IPS-15b (cell line): Measurements from ENCODE around the gene GATD1.

Experiments
- H3K27me3 ChIP-seq: one replicate; pipeline ENCODE4 v1.6.1; 2013; ENCODE audit warnings: low read length; ENCODE audit not compliant: control insufficient read depth, insufficient read depth
- H3K36me3 ChIP-seq: one replicate; pipeline ENCODE4 v1.6.1; 2013; ENCODE audit warnings: low read length; ENCODE audit not compliant: control insufficient read depth, insufficient read depth
- H3K4me1 ChIP-seq: one replicate; pipeline ENCODE4 v1.6.1; 2013; ENCODE audit warnings: mild to moderate bottlenecking, low read length; ENCODE audit not compliant: control insufficient read depth, insufficient read depth
- H3K4me3 ChIP-seq: one replicate; pipeline ENCODE4 v1.5.1; 2013; ENCODE audit warnings: low read depth, low read length
- H3K9ac ChIP-seq: one replicate; pipeline ENCODE4 v1.6.1; 2013; ENCODE audit warnings: low read depth, mild to moderate bottlenecking, low read length
- H3K9me3 ChIP-seq: one replicate; pipeline ENCODE4 v1.6.1; 2013; ENCODE audit warnings: mild to moderate bottlenecking, low read length; ENCODE audit not compliant: control insufficient read depth, insufficient read depth

The GATD1 gene

GRCh38 chr11:779955-780532 lies 2.8 kb upstream of the GATD1 start:
- Histone ChIP-seq H3K27me3 (no peaks in the 10 kb centered on the region), H3K36me3 (peaks cover 8% of the 10 kb centered on the region), H3K9me3 (no peaks in the 10 kb centered on the region), H3K9ac (no peak overlapping the region), H3K4me1 (peaks cover 9% of the 10 kb centered on the region), H3K4me3 (no peak overlapping the region)

GRCh38 chr11:778976-779954 lies 2.0 kb upstream of the GATD1 start:
- H3K4me3 ChIP-seq: no peak overlapping the region

GRCh38 chr11:776561-777287 lies 563 bp downstream of the GATD1 start:
- Histone ChIP-seq H3K9me3 (no peaks in the 10 kb centered on the region), H3K4me1 (no peaks in the 10 kb centered on the region), H3K9ac (peak overlapping the region; percentile 65), H3K36me3 (peaks cover 21% of the 10 kb centered on the region), H3K4me3 (peak overlapping the region; percentile 86), H3K27me3 (no peaks in the 10 kb centered on the region)

More at GRCh38 chr11:778976-779954, 2.0 kb upstream of the GATD1 start:
- peaks cover 9% of the 10 kb centered on the region for H3K4me1 ChIP-seq
- H3K36me3 ChIP-seq: peaks cover 8% of the 10 kb centered on the region
- H3K9ac ChIP-seq: no peak overlapping the region
- H3K27me3 ChIP-seq: no peaks in the 10 kb centered on the region
- no peaks in the 10 kb centered on the region for H3K9me3 ChIP-seq

GRCh38 chr11:776263-776560 lies 1.1 kb downstream of the GATD1 start:
- peaks cover 26% of the 10 kb centered on the region for H3K36me3 ChIP-seq
- H3K9me3 ChIP-seq: no peaks in the 10 kb centered on the region
- H3K27me3 ChIP-seq: no peaks in the 10 kb centered on the region
- H3K4me1 ChIP-seq: no peaks in the 10 kb centered on the region
- H3K4me3 ChIP-seq: peak overlapping the region; percentile 86
- H3K9ac ChIP-seq: no peak overlapping the region

GRCh38 chr11:774873-775592 lies 2.3 kb downstream of the GATD1 start:
- H3K36me3 ChIP-seq: peaks cover 37% of the 10 kb centered on the region
- H3K27me3 ChIP-seq: no peaks in the 10 kb centered on the region
- no peak overlapping the region for H3K4me3 ChIP-seq
- no peaks in the 10 kb centered on the region for H3K4me1 ChIP-seq
- H3K9ac ChIP-seq: no peak overlapping the region
- H3K9me3 ChIP-seq: no peaks in the 10 kb centered on the region

GRCh38 chr11:773830-774229 lies 3.5 kb downstream of the GATD1 start:
- Histone ChIP-seq H3K9me3 (no peaks in the 10 kb centered on the region), H3K9ac (no peak overlapping the region), H3K4me1 (no peaks in the 10 kb centered on the region), H3K27me3 (no peaks in the 10 kb centered on the region), H3K4me3 (no peak overlapping the region), H3K36me3 (peaks cover 40% of the 10 kb centered on the region)

GRCh38 chr11:773425-773824 lies 3.9 kb downstream of the GATD1 start:
- no peaks in the 10 kb centered on the region for H3K9me3 ChIP-seq
- H3K4me3 ChIP-seq: no peak overlapping the region
- no peak overlapping the region for H3K9ac ChIP-seq
- no peaks in the 10 kb centered on the region for H3K4me1 ChIP-seq
- H3K36me3 ChIP-seq: peaks cover 40% of the 10 kb centered on the region
- no peaks in the 10 kb centered on the region for H3K27me3 ChIP-seq

GRCh38 chr11:772429-773390 lies 4.6 kb downstream of the GATD1 start:
- H3K4me3 ChIP-seq: no peak overlapping the region
- H3K36me3 ChIP-seq: peaks cover 40% of the 10 kb centered on the region
- H3K9ac ChIP-seq: no peak overlapping the region
- no peaks in the 10 kb centered on the region for H3K9me3 ChIP-seq
- no peaks in the 10 kb centered on the region for H3K4me1 ChIP-seq
- H3K27me3 ChIP-seq: no peaks in the 10 kb centered on the region

GRCh38 chr11:771617-772204 lies 5.6 kb downstream of the GATD1 start:
- Histone ChIP-seq H3K4me3 (no peak overlapping the region), H3K36me3 (peaks cover 44% of the 10 kb centered on the region), H3K9ac (no peak overlapping the region)

More at GRCh38 chr11:771617-772204, 5.6 kb downstream of the GATD1 start:
- Histone ChIP-seq H3K4me1 (no peaks in the 10 kb centered on the region), H3K27me3 (no peaks in the 10 kb centered on the region), H3K9me3 (no peaks in the 10 kb centered on the region)
